Stimulated activated effector memory CD8-positive, alpha-beta T cell treated with anti-CD3 and anti-CD28 coated beads, Interleukin-12 subunit alpha, Interleukin-12 subunit beta, amount 100 ng/mL, for 72 hours (primary cell): Measurements from ENCODE around the gene CCDC69.

Experiments used
- ATAC-seq: fragments of 150-1000 bp; cut with Tn5 transposase; 2 replicates; pipeline ENCODE4 v1.10.0; 2021
- DNase-seq, 2 donors: peaks; one replicate each; pipeline ENCODE4 v3.0.0; 2021 to 2022; ENCODE audit warnings: low spot score in 2 of 2
- H3K27ac Mint-ChIP-seq: one replicate; pipeline ENCODE4 v1.8.0; 2022; ENCODE audit warnings: mild to moderate bottlenecking, mixed read lengths
- H3K36me3 Mint-ChIP-seq: one replicate; pipeline ENCODE4 v1.8.0; 2022; ENCODE audit warnings: mild to moderate bottlenecking, mixed read lengths
- H3K4me1 Mint-ChIP-seq: one replicate; pipeline ENCODE4 v1.8.0; 2022; ENCODE audit warnings: mixed read lengths
- H3K4me3 Mint-ChIP-seq: one replicate; pipeline ENCODE4 v1.8.0; 2022; ENCODE audit warnings: mild to moderate bottlenecking, mixed read lengths
- H3K9me3 Mint-ChIP-seq: one replicate; pipeline ENCODE4 v1.8.0; 2022; ENCODE audit warnings: mixed read lengths

CCDC69 gene

DNA sequence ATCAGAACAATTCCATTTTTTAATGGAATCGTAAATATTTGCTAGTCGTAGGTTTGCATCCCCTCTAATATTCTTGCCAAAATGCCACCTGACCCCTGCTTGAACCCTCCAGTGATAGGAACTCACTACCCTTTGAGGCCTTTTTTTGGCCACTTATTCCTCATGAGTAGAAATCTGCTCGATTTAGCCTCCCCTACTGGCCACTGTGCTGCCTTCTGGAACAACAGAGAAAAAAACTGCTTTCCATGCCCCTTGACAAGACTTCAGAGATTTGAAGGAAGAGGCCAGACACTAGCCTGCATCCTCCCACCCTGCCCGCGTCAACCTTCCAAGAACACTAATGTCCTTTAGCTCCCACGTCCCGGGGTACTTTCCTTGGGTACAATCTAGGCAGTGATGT is 4.1 kb downstream of the CCDC69 start:
- no peaks in the 10 kb centered on the region for H3K9me3 Mint-ChIP-seq
- ATAC-seq (no peak), DNase-seq (no peak)
- H3K27ac Mint-ChIP-seq, result peak overlapping the region; percentile 96
- peaks cover 83% of the 10 kb centered on the region for H3K4me1 Mint-ChIP-seq
- peaks cover 41% of the 10 kb centered on the region for H3K36me3 Mint-ChIP-seq
- peak overlapping the region; percentile 76 for H3K4me3 Mint-ChIP-seq

DNA sequence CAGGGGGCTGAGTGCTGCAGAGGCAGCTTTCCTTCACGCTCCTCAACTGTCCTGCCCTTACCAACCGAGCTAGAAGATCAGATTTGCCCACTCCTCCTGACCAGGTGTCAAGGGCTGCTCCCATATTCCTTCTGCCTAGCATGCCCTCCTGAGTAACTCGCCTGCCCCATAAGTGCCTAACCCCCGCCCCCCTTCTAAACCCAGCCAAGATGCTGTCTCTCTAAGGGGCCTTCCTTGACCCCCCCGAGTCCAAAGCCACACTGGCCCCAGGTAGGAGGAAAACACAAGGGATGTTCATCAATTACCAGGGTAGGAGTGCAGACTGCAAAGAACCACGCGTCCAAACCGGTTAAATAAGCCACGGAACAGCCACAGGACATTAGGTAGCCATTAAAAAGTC is 4.8 kb downstream of the CCDC69 start:
- H3K4me1 Mint-ChIP-seq, result peaks cover 83% of the 10 kb centered on the region
- H3K27ac Mint-ChIP-seq, result peak overlapping the region; percentile 96
- H3K36me3 Mint-ChIP-seq, result peaks cover 48% of the 10 kb centered on the region
- DNase-seq (no peak), ATAC-seq (no peak)
- no peaks in the 10 kb centered on the region for H3K9me3 Mint-ChIP-seq
- H3K4me3 Mint-ChIP-seq, result no peak overlapping the region

DNA sequence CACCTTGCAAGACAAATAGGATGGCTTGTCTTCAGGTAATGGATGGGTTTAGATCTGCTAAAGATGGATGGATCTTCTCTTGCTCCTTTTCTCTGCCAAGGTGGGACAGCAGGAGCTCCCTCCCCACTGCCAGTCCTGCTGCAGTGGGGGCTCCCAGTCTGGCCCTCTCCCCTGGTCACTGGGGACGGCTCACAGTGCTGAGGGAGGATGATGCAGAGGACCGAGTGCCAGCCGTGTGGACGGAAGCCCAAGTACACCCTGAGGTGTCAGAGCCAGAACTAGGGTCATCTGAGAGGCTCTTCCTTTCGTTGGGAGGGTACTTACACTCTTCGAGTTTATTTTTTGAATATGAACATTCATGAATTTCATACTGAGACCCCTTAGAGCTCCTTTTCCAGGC is 5.7 kb downstream of the CCDC69 start:
- Mint-ChIP-seq H3K27ac (peak overlapping the region; percentile 96), H3K4me3 (peak overlapping the region; percentile 14)
- ATAC-seq, result no peak

DNA sequence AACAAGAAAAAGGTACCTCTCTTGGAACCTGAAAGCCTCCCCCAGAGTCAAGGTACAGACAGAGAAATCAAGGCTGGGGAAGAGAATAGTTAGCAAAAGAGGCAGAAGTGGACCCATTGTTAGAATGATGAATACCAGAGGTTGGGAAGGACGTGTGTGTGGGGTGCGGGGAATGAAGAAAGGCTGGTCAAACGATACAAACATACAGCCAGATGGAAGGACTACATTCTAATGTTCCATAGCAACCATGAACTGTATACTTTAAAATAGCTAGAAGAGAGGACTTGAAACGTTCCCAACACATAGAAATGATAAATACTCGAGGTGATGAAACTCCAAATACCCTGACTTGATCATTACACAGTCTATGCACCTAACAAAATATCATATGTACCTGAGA is 7.1 kb downstream of the CCDC69 start:
- peak overlapping the region; percentile 83 for H3K27ac Mint-ChIP-seq
- H3K4me3 Mint-ChIP-seq, result no peak overlapping the region
- ATAC-seq, result no peak
- H3K4me1 Mint-ChIP-seq, result peaks cover 90% of the 10 kb centered on the region
- no peak for DNase-seq
- H3K36me3 Mint-ChIP-seq, result peaks cover 68% of the 10 kb centered on the region
- H3K9me3 Mint-ChIP-seq, result no peaks in the 10 kb centered on the region

More for the DNA sequence above, 5.7 kb downstream of the CCDC69 start:
- H3K9me3 Mint-ChIP-seq, result no peaks in the 10 kb centered on the region
- DNase-seq, result no peak
- H3K4me1 Mint-ChIP-seq, result peaks cover 91% of the 10 kb centered on the region
- peaks cover 57% of the 10 kb centered on the region for H3K36me3 Mint-ChIP-seq

DNA sequence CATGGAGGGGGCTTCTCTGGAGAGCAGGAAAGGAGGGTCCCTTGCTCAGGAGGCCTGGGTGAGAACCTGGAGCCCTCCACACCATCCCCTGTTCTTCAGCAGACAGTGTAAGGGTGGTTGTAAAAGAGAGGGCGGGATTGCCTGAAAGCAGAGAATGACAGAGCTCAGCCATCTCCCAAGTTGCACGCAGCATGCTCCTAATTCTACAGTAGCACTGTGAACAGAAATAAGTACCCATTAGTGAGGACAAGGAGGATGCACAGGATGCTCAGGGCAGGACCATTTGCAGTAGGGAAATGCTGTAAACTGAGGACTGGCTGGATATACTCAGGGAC is 8.4 kb downstream of the CCDC69 start:
- no peaks in the 10 kb centered on the region for H3K9me3 Mint-ChIP-seq
- DNase-seq, result no peak
- peaks cover 88% of the 10 kb centered on the region for H3K4me1 Mint-ChIP-seq
- H3K4me3 Mint-ChIP-seq, result peak overlapping the region; percentile 72
- H3K27ac Mint-ChIP-seq, result peak overlapping the region; percentile 83
- H3K36me3 Mint-ChIP-seq, result peaks cover 77% of the 10 kb centered on the region
- no peak for ATAC-seq

DNA sequence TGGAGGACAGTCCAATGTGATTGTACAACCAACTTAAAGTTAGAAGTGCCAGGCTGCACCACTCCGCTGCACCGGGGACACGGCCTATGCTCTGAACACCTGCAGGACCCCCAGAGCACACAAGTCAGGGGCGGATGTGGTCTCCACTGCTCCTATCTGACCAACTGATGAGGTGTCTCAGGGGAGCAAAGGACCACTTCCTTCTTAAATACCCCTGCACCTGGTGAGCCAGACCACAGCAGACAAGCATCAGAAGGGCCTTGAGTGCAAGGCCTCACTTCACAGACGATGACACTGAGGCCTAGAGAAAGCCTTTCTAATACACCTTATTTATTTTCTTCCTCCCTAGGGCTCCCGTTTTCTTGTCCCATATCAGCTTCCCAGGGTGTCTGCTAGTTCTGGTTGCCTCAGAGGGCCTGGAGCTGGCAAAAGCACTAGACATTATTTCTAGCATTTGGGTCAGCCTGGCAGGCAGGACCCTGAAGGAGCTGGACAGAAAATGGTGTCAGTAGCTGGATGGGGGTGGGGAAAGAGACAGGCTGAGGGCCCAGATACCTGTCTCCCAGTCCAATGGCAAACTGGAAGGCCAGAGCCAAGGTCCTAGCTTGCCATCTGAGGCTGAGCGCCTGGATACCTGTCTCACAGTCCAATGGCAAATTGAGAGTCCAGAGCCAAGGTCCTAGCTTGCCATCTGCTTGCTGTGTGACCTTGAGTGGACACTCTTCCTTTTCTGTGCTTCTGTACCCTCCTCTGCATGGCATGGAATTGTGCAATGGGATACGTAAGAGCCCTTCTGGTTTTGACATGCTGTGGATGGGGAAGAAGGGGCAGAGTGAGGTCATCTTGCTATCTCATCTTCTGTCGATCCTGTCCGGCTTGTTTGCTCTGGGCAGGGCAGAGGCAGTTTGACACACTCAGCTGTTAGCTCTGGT is 9.0 kb downstream of the CCDC69 start:
- H3K27ac Mint-ChIP-seq, result peak overlapping the region; percentile 83
- ATAC-seq, result peak; percentile 55
- H3K4me1 Mint-ChIP-seq, result peaks cover 82% of the 10 kb centered on the region
- DNase-seq, result peak in 1 of 2 donors; percentile 74
- H3K9me3 Mint-ChIP-seq, result no peaks in the 10 kb centered on the region
- H3K4me3 Mint-ChIP-seq, result peak overlapping the region; percentile 72
- H3K36me3 Mint-ChIP-seq, result peaks cover 71% of the 10 kb centered on the region

DNA sequence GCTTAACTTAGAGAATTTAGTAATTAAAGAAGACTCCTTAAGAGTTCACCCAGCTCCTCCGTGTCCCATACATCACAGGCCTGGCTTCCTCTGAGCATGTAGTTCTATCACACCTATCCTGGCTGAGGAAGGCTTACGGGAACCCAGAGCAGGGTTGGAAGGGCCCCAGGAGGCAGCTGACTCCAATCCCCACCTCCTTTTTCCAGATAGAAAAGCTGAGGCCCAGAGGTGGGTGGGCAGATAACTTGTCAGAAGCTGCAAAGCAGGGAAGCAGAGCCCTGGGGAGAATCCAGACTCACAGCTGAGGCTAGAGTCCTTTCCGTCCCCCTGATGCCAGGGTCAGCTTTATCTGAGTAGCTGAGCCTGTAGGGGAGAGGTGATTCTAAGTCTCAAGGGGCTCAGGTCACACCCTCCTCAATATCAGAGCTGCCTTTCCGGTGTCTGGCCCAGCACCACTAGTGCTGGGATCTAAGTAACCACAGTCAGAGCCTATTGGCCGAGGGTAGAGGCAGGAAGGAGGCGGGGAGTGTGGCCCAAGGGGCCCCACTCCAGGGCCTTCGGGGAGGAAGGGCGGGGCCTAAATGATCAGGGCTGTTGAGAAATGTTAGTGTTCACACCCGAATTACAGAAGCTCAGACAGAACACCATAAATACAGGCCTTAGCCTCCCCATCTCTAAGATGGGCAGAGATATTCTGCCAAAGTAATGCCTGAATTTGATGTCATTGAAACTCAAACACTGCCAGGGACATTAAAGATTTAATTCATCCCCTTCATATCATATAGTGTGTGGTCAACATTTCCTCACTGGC is 9.9 kb downstream of the CCDC69 start:
- DNase-seq (peak; percentile 61 to 87), ATAC-seq (peak; percentile 94)
- no peaks in the 10 kb centered on the region for H3K9me3 Mint-ChIP-seq
- H3K4me1 Mint-ChIP-seq, result peaks cover 80% of the 10 kb centered on the region
- H3K27ac Mint-ChIP-seq, result peak overlapping the region; percentile 83
- peaks cover 67% of the 10 kb centered on the region for H3K36me3 Mint-ChIP-seq
- H3K4me3 Mint-ChIP-seq, result peak overlapping the region; percentile 72

DNA sequence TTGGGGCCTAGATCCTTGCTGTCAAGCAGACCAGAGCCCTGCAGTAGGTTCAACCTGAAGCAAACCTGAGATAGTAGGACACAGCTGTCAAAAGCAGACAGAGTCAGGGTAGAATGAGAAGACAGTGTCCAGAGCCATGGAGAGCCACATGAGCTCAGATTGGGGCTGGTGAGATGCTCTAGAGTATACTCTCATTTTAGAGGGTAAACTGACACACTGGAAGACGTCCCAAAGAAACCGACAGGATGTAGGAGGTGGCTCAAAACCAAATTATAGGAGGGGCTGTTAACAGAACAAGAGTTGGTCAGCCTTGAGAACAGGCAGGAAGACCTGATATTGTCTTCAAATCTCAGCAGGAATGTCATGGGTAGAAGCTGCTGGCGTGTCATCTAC is 11.5 kb downstream of the CCDC69 start:
- ATAC-seq, result peak; percentile 29
- peaks cover 56% of the 10 kb centered on the region for H3K36me3 Mint-ChIP-seq
- H3K9me3 Mint-ChIP-seq, result no peaks in the 10 kb centered on the region
- DNase-seq, result no peak
- H3K27ac Mint-ChIP-seq, result peak overlapping the region; percentile 83
- peak overlapping the region; percentile 72 for H3K4me3 Mint-ChIP-seq
- H3K4me1 Mint-ChIP-seq, result peaks cover 78% of the 10 kb centered on the region

DNA sequence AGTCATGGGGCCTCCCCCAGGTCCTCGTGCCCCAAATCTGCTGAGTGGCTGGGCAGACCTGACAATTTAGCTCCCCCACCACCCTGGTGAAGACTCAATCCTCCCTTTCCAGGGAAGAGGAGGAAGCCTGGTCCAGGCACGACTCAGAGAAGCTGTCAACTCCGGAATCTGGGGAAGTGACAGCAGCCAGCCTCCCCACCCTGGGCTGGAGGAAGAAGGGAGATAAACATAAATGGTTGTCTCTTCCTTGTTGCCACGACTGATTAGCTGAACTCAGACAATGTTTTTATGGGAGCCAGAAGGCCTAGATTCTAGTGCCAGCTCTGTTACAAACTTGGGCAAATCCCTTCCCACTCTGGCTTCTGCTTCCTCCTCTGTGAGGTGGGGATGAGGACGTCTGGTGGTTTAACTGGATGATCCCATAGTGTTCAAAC is 15.4 kb downstream of the CCDC69 start:
- Mint-ChIP-seq H3K27ac (peak overlapping the region; percentile 86), H3K4me1 (peaks cover 57% of the 10 kb centered on the region), H3K36me3 (peaks cover 31% of the 10 kb centered on the region), H3K9me3 (no peaks in the 10 kb centered on the region), H3K4me3 (no peak overlapping the region)
- no peak for DNase-seq
- ATAC-seq, result no peak

DNA sequence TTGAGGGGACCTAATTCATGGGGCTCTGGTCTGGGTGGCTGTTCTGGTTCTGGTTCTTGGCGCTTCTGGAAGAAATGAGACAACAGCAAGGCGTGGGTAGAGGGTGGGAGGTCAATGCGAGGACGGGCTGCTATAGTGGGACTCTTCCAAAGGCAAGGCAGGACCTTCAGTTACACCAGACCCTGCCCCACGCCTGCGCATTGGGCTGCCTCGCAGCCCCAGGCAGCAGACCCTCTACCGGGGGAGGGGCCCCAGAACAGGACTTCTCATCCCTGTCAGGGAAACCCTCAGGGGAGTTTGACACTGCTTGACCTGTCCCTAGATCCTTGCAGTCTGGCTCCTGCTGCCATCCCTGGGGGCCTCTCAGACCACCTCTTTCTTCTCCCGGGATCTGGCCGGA is 18.5 kb downstream of the CCDC69 start:
- Mint-ChIP-seq H3K4me1 (peaks cover 41% of the 10 kb centered on the region), H3K9me3 (no peaks in the 10 kb centered on the region), H3K4me3 (no peak overlapping the region), H3K27ac (peak overlapping the region; percentile 72), H3K36me3 (peaks cover 30% of the 10 kb centered on the region)
- DNase-seq (no peak), ATAC-seq (no peak)

DNA sequence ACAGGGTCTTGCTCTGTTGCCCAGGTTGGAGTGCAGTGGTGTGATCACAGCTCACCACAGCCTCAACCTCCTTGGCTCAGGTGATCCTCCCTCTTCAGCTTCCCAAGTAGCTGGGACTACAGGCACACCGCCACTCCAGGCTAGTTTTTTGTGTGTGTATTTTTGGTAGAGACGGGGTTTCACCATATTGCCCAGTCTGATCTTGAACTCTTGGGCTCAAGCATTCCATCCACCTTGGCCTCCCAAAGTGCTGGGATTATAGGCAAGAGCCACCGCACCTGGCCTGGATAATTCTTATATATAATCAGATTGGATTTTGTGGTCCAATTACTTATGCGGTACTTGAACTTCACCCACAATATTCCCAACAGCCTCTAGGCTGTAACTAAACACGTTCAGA is 19.8 kb downstream of the CCDC69 start:
- Mint-ChIP-seq H3K27ac (peak overlapping the region; percentile 50), H3K4me1 (peaks cover 38% of the 10 kb centered on the region), H3K36me3 (peaks cover 44% of the 10 kb centered on the region), H3K9me3 (no peaks in the 10 kb centered on the region), H3K4me3 (no peak overlapping the region)
- DNase-seq (no peak), ATAC-seq (no peak)

DNA sequence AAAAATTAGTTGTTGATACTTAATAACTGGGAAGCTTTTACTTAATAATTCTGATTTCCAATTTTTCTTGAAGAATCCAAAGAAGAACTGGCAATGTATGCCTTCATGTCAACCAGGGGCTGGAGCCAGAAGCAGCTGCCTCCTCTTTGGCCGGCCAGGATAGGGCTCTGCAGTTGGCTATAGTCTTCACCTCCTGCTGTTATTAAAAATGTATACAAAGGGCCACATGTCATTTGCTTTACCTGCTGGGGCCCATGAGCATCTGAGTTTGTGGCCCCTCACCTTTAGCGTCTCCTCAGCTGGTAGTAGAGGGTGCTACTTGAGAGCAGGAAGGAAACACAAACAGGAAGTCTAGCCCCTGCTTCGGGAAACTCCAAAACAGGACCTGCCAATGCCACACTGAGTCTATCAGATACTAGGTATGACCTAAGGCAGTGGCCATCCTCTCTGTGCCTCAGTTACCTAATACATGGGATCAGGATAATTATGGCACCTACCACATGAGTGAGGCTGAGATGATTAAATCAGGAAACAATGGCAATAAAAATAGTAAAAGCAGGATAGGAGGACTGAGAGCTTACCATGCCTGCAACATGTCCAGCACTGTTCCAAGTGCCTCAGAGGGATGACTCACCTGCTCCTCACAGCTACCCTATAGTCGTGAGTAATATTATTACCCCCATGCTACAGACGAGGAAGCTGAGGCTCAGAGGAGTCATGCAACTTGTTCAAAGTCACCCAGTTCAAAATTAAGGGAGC is 21.3 kb downstream of the CCDC69 start:
- DNase-seq (peak in 1 of 2 donors; percentile 67), ATAC-seq (peak; percentile 99)
- no peaks in the 10 kb centered on the region for H3K9me3 Mint-ChIP-seq
- H3K36me3 Mint-ChIP-seq, result peaks cover 58% of the 10 kb centered on the region
- peak overlapping the region; percentile 91 for H3K27ac Mint-ChIP-seq
- peak overlapping the region; percentile 28 for H3K4me3 Mint-ChIP-seq
- peaks cover 28% of the 10 kb centered on the region for H3K4me1 Mint-ChIP-seq

DNA sequence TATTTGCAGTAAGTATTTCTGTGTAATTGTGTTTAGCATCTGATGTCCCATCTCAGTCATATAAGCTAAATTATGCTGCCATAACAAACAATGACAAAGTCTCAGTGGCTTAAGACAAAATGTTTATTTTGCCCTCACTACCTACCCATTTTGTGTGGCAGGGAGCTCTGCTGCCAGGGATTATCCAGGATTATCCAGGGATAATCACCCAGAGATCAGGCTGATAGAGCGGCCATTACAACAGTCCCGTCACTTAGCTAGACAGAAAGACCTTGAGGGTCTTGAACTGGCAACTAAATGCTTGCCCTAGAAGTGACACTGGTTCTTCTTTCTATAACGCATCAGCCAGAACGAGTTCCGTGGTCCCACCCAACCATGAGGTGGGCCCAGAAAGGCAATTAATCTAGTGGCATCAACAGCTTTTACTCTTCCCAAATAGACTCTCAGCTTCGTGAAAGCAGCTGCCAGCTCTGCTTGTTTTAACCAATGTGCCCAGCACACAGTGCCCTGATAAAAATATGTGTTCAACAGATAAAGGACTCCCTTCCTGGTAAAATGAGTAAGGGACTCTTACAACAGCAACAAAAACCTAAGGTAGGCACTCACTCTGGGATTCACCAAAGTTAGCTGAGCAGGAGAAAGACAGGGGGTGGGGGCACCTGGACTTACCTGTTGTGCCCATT is 22.8 kb downstream of the CCDC69 start:
- H3K36me3 Mint-ChIP-seq, result peaks cover 72% of the 10 kb centered on the region
- H3K4me1 Mint-ChIP-seq, result peaks cover 36% of the 10 kb centered on the region
- H3K9me3 Mint-ChIP-seq, result no peaks in the 10 kb centered on the region
- ATAC-seq (no peak), DNase-seq (no peak)
- no peak overlapping the region for H3K4me3 Mint-ChIP-seq
- H3K27ac Mint-ChIP-seq, result peak overlapping the region; percentile 91

DNA sequence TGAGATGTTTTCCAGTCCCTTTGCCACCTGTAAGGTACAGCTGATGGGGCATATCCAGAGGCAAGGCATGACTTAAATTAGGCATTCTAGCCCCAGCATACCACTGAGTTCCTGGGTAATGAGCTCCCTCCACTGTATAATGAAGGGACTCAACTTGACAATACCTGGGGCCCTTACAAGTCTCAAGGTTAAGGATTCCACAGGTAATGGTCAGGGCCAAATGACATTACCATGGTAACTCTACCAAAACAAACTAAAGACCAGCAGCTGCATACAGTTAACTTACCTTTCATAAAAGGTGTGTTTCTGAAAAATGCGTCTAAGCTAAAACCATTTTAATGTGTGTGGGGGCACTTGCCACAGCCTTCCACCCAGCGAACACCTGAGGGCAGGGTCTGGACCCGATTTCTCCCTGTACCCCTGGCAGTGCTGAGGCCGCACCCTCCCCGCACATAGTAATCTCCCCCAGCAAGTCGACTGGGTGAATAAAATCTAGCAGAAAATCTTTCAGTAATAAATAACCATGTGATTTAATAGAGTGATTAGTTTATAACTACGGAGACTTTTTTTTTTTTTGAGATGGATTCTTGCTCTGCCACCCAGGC is 24.2 kb downstream of the CCDC69 start:
- H3K36me3 Mint-ChIP-seq, result peaks cover 85% of the 10 kb centered on the region
- peaks cover 37% of the 10 kb centered on the region for H3K4me1 Mint-ChIP-seq
- ATAC-seq, result no peak
- no peak for DNase-seq
- peak overlapping the region; percentile 91 for H3K27ac Mint-ChIP-seq
- no peak overlapping the region for H3K4me3 Mint-ChIP-seq
- H3K9me3 Mint-ChIP-seq, result no peaks in the 10 kb centered on the region
